Mesenchymal stem cell (in vitro differentiated cells and primary cell): ENCODE measurements around the gene LOC128125822.
"Not testable (repeated sequence)": the region's sequence is repeated elsewhere in the genome, so short reads cannot be mapped to it uniquely, and the experiment has no call there.

ENCODE experiments used
- DNase-seq: peaks from one replicate; pipeline ENCODE4 v3.0.0-alpha.2; 2013
- H2AFZ ChIP-seq: one replicate; pipeline ENCODE4 v1.6.1; 2013; ENCODE audit warnings: low read depth, mild to moderate bottlenecking, control low read depth, inconsistent platforms, low read length, moderate library complexity
- H2AK5ac ChIP-seq: 2 replicates; pipeline ENCODE4 v1.6.1; 2013; ENCODE audit warnings: low read length, moderate library complexity, mild to moderate bottlenecking, inconsistent platforms; ENCODE audit not compliant: severe bottlenecking
- H2BK120ac ChIP-seq: one replicate; pipeline ENCODE4 v1.6.1; 2013; ENCODE audit warnings: low read depth, mild to moderate bottlenecking, inconsistent platforms, low read length, moderate library complexity
- H2BK12ac ChIP-seq, 2 experiments: one replicate each; pipeline ENCODE4 v1.6.1; 2013; ENCODE audit warnings: inconsistent platforms in 2 of 2, low read length in 2 of 2, mild to moderate bottlenecking in 2 of 2, moderate library complexity in 2 of 2, control low read depth in 1 of 2
- H2BK15ac ChIP-seq: one replicate; pipeline ENCODE4 v1.6.1; 2013; ENCODE audit warnings: mild to moderate bottlenecking, low read depth, inconsistent platforms; ENCODE audit not compliant: poor library complexity, severe bottlenecking
- H2BK5ac ChIP-seq: 2 replicates; pipeline ENCODE4 v1.6.1; 2013; ENCODE audit warnings: low read depth, mild to moderate bottlenecking, low read length, control low read depth, inconsistent platforms; ENCODE audit not compliant: poor library complexity, severe bottlenecking
- H3K14ac ChIP-seq, 2 experiments: one replicate each; pipeline ENCODE4 v1.6.1; 2013; ENCODE audit warnings: inconsistent platforms in 2 of 2, low read length in 2 of 2, control low read depth in 1 of 2, mild to moderate bottlenecking in 1 of 2, moderate library complexity in 1 of 2
- H3K18ac ChIP-seq, 2 experiments: one replicate each; pipeline ENCODE4 v1.6.1; 2013; ENCODE audit warnings: inconsistent platforms in 2 of 2, low read length in 2 of 2, control low read depth in 1 of 2, low read depth in 1 of 2, mild to moderate bottlenecking in 1 of 2
- H3K23ac ChIP-seq, 2 experiments: one replicate each; pipeline ENCODE4 v1.6.1; 2013; ENCODE audit warnings: inconsistent platforms in 2 of 2, low read length in 2 of 2, mild to moderate bottlenecking in 2 of 2, moderate library complexity in 2 of 2, control low read depth in 1 of 2
- H3K27ac ChIP-seq: 2 replicates; pipeline ENCODE4 v1.5.1; 2013; ENCODE audit warnings: mild to moderate bottlenecking, moderate library complexity, low read length, control low read depth, inconsistent platforms; ENCODE audit not compliant: poor library complexity, severe bottlenecking
- H3K27me3 ChIP-seq, 2 experiments: 2 replicates each; pipeline versions ENCODE4 v1.6.1 to v1.7.0; 2013; ENCODE audit warnings: low read length in 2 of 2, mild to moderate bottlenecking in 2 of 2, moderate library complexity in 2 of 2, control low read depth in 1 of 2, inconsistent platforms in 1 of 2; ENCODE audit not compliant: control insufficient read depth in 1 of 2, insufficient read depth in 1 of 2
- H3K36me3 ChIP-seq, 2 experiments: 2 replicates each; pipeline versions ENCODE4 v1.6.1 to v1.7.0; 2013; ENCODE audit warnings: low read length in 2 of 2, control low read depth in 1 of 2, inconsistent platforms in 1 of 2, low read depth in 1 of 2, mild to moderate bottlenecking in 1 of 2; ENCODE audit not compliant: insufficient read depth in 2 of 2, control insufficient read depth in 1 of 2
- H3K4ac ChIP-seq, 2 experiments: one replicate each; pipeline ENCODE4 v1.6.1; 2013; ENCODE audit warnings: inconsistent platforms in 2 of 2, low read length in 2 of 2, mild to moderate bottlenecking in 2 of 2, moderate library complexity in 2 of 2, control low read depth in 1 of 2, low read depth in 1 of 2
- H3K4me1 ChIP-seq: 2 replicates; pipeline ENCODE4 v1.6.1; 2013; ENCODE audit warnings: low read depth, low read length, control low read depth; ENCODE audit not compliant: control insufficient read depth, insufficient read depth
- H3K4me2 ChIP-seq: 2 replicates; pipeline ENCODE4 v1.6.1; 2013; ENCODE audit warnings: low read length, mild to moderate bottlenecking, inconsistent platforms; ENCODE audit not compliant: poor library complexity, severe bottlenecking
- H3K4me3 ChIP-seq, 2 experiments: 2 replicates each; pipeline versions ENCODE4 v1.5.1 to v1.7.0; 2013; ENCODE audit warnings: low read length in 2 of 2, mild to moderate bottlenecking in 2 of 2, control low read depth in 1 of 2, low read depth in 1 of 2; ENCODE audit not compliant: insufficient read depth in 1 of 2
- H3K79me1 ChIP-seq: replicated peaks from 2 replicates; pipeline ENCODE4 v1.6.1; 2013; ENCODE audit warnings: mild to moderate bottlenecking, control low read depth, low read length, inconsistent platforms; ENCODE audit not compliant: poor library complexity, severe bottlenecking
- H3K9ac ChIP-seq: 2 replicates; pipeline ENCODE4 v1.7.0; 2013; ENCODE audit warnings: mild to moderate bottlenecking, low read length, moderate library complexity
- H3K9me3 ChIP-seq: 2 replicates; pipeline ENCODE4 v1.7.0; 2013; ENCODE audit warnings: mild to moderate bottlenecking, low read length; ENCODE audit not compliant: control insufficient read depth
- H4K8ac ChIP-seq: one replicate; pipeline ENCODE4 v1.6.1; 2013; ENCODE audit warnings: inconsistent platforms, mild to moderate bottlenecking, low read length, moderate library complexity
- H4K91ac ChIP-seq: one replicate; pipeline ENCODE4 v1.6.1; 2013; ENCODE audit warnings: mild to moderate bottlenecking, low read length, inconsistent platforms
- WGBS: methylation state at CpG from one replicate; pipeline ENCODE4 v1.1.7; 2013; ENCODE audit warnings: mixed read lengths; 5-methylcytosine and 5-hydroxymethylcytosine counted together

The LOC128125822 gene

GRCh38 chr6:63572044-63572746, at the start of gene LOC128125822, which contains the start of gene PTP4A1:
Gene LOC128125822, plus strand, starts transcription at chr6:63572480.
Gene PTP4A1, plus strand, starts transcription at chr6:63572480. Its CDS starts 4,401 bp downstream, at chr6:63576881.
- peak within 1 kb of the TSS; percentile 98 for H4K8ac ChIP-seq
- WGBS, result under 1% methylated on average over 67 of the region's 73 CpGs
- H3K23ac ChIP-seq, result peak within 1 kb of the TSS; percentile 90 to 98
- H3K79me1 ChIP-seq, result peaks cover 3% of the 10 kb centered on the region
- H3K27me3 ChIP-seq, result no peaks in the 10 kb centered on the region
- H3K4ac ChIP-seq, result peak within 1 kb of the TSS; percentile 95 to 99
- H3K27ac ChIP-seq, result peak within 1 kb of the TSS; percentile 90
- no peaks in the 10 kb centered on the region for H3K9me3 ChIP-seq
- H3K9ac ChIP-seq, result peak within 1 kb of the TSS; percentile 99
- H2BK5ac ChIP-seq, result peak within 1 kb of the TSS; percentile 99
- peak within 1 kb of the TSS in 1 of 2 experiments; percentile 37 for H2BK12ac ChIP-seq
- DNase-seq, result peak; percentile 97
- peak within 1 kb of the TSS; percentile 100 for H2BK120ac ChIP-seq
- no peaks in the 10 kb centered on the region for H3K4me1 ChIP-seq
- peak within 1 kb of the TSS; percentile 75 for H2AFZ ChIP-seq
- peak within 1 kb of the TSS; percentile 82 for H3K4me2 ChIP-seq
- H3K4me3 ChIP-seq, result peak within 1 kb of the TSS; percentile 90 to 100
- peak within 1 kb of the TSS; percentile 27 for H2AK5ac ChIP-seq
- H3K14ac ChIP-seq, result peak within 1 kb of the TSS; percentile 99 to 100
- peak within 1 kb of the TSS; percentile 97 to 100 for H3K18ac ChIP-seq
- peak within 1 kb of the TSS; percentile 93 for H2BK15ac ChIP-seq
- peak within 1 kb of the TSS; percentile 100 for H4K91ac ChIP-seq
- H3K36me3 ChIP-seq, result peaks cover 0 to 11% of the 10 kb centered on the region in 2 experiments

GRCh38 chr6:63522911-63523287, 49.4 kb upstream of the LOC128125822 start:
- H2BK5ac ChIP-seq, H3K79me1 ChIP-seq, H3K27ac ChIP-seq, H3K9me3 ChIP-seq, H4K91ac ChIP-seq, H3K4me3 ChIP-seq, H3K36me3 ChIP-seq, H2AK5ac ChIP-seq, H3K18ac ChIP-seq, H3K4me1 ChIP-seq, H3K9ac ChIP-seq, H3K14ac ChIP-seq, H2BK12ac ChIP-seq, H3K27me3 ChIP-seq, H3K4me2 ChIP-seq, H3K23ac ChIP-seq, H2BK120ac ChIP-seq, H3K4ac ChIP-seq, H2BK15ac ChIP-seq, H2AFZ ChIP-seq, H4K8ac ChIP-seq: not testable (repeated sequence)
- 91% methylated on average over 4 of the region's 7 CpGs for WGBS
- peak; percentile 16 for DNase-seq

- Histone ChIP-seq H2BK120ac (no peak overlapping the region), H2BK5ac (no peak overlapping the region), H4K91ac (no peak overlapping the region), H3K4me3 (no peak overlapping the region), H3K36me3 (no peaks in the 10 kb centered on the region), H3K27ac (no peak overlapping the region), H2BK15ac (no peak overlapping the region), H3K4ac (no peak overlapping the region), H3K27me3 (no peaks in the 10 kb centered on the region), H4K8ac (no peak overlapping the region), H2AK5ac (no peak overlapping the region), H3K9ac (no peak overlapping the region), H2AFZ (no peak overlapping the region), H3K23ac (no peak overlapping the region), H3K9me3 (no peaks in the 10 kb centered on the region), H3K4me2 (no peak overlapping the region), H3K14ac (no peak overlapping the region), H3K4me1 (peaks cover 7% of the 10 kb centered on the region), H2BK12ac (no peak overlapping the region), H3K79me1 (no peaks in the 10 kb centered on the region), H3K18ac (peak overlapping the region in 1 of 2 experiments; percentile 40)
- 100% methylated on average over 4 of the region's 4 CpGs for WGBS
- DNase-seq, result no peak
These were observed 48.6 kb upstream of the LOC128125822 start for GRCh38 chr6:63523630-63524029.

GRCh38 chr6:63525186-63525878, 46.9 kb upstream of the LOC128125822 start:
- H3K14ac ChIP-seq, result no peak overlapping the region

More at GRCh38 chr6:63525186-63525878, 46.9 kb upstream of the LOC128125822 start:
- Histone ChIP-seq H3K4ac (peak overlapping the region; percentile 50 to 51), H2BK12ac (peak overlapping the region; percentile 77 to 79), H3K4me3 (no peak overlapping the region), H3K27ac (no peak overlapping the region), H3K79me1 (no peaks in the 10 kb centered on the region), H2BK15ac (no peak overlapping the region), H4K8ac (no peak overlapping the region), H3K27me3 (no peaks in the 10 kb centered on the region), H3K4me2 (no peak overlapping the region), H3K23ac (no peak overlapping the region), H3K9ac (no peak overlapping the region), H2BK120ac (no peak overlapping the region), H3K36me3 (no peaks in the 10 kb centered on the region), H3K9me3 (no peaks in the 10 kb centered on the region), H2AK5ac (peak overlapping the region; percentile 4), H3K4me1 (peaks cover 7% of the 10 kb centered on the region), H2BK5ac (no peak overlapping the region), H3K18ac (peak overlapping the region; percentile 8 to 37), H2AFZ (no peak overlapping the region), H4K91ac (peak overlapping the region; percentile 43)
- 80% methylated on average over 7 of the region's 7 CpGs for WGBS
- DNase-seq, result no peak
